Brain microvascular endothelial cell (primary cell): ENCODE measurements around the gene YWHAG.

ENCODE experiments used
- DNase-seq: peaks from one replicate; pipeline ENCODE4 v3.0.0-alpha.2; 2020
- H3K27ac ChIP-seq: fragments of 250-450 bp; sonication (Bioruptor Pico); 2 replicates; pipeline ENCODE4 v1.5.1; 2020; ENCODE audit warnings: mild to moderate bottlenecking, moderate library complexity
- H3K27me3 ChIP-seq: fragments of 250-450 bp; sonication (Bioruptor Pico); replicated peaks from 2 replicates; pipeline ENCODE4 v1.5.1; 2020; ENCODE audit warnings: mild to moderate bottlenecking
- H3K36me3 ChIP-seq: fragments of 250-450 bp; sonication (Bioruptor Pico); replicated peaks from 2 replicates; pipeline ENCODE4 v1.5.1; 2020; ENCODE audit warnings: mild to moderate bottlenecking
- H3K4me3 ChIP-seq: 2 replicates; pipeline ENCODE4 v1.5.1; 2011; ENCODE audit warnings: low read depth, mild to moderate bottlenecking, control low read depth, low read length, moderate library complexity
- CTCF ChIP-seq: IDR thresholded peaks from 2 replicates; pipeline ENCODE4 v1.5.1; 2011; ENCODE audit warnings: low read depth, mild to moderate bottlenecking, moderate library complexity, low read length, control low read depth, inconsistent platforms; ENCODE audit errors: missing control alignments
- in situ Hi-C: cut with HindIII; loops from 2 replicates; pipeline ENCODE4 v1.10.0; 2017; ENCODE audit warnings: low sequenced_read_pairs, low pct_ligation_motif_present

Gene YWHAG

GRCh38 chr7:76333511-76334101 is 25.2 kb downstream of the YWHAG start:
- Histone ChIP-seq H3K36me3 (peaks cover 41% of the 10 kb centered on the region), H3K4me3 (no peak overlapping the region), H3K27me3 (no peaks in the 10 kb centered on the region), H3K27ac (no peak overlapping the region)
- in situ Hi-C loops, result no loop called here
- no peak for TF ChIP-seq CTCF
- DNase-seq, result no peak

GRCh38 chr7:76332078-76332477 is 26.7 kb downstream of the YWHAG start:
- in situ Hi-C loops, result no loop called here
- TF ChIP-seq CTCF, result no peak
- no peak for DNase-seq
- Histone ChIP-seq H3K4me3 (no peak overlapping the region), H3K27me3 (no peaks in the 10 kb centered on the region), H3K27ac (no peak overlapping the region), H3K36me3 (peaks cover 45% of the 10 kb centered on the region)

GRCh38 chr7:76330673-76331072 is 28.1 kb downstream of the YWHAG start:
- in situ Hi-C loops, result no loop called here
- DNase-seq, result no peak
- H3K36me3 ChIP-seq, result peaks cover 51% of the 10 kb centered on the region

GRCh38 chr7:76330261-76330660 is 28.5 kb downstream of the YWHAG start:
- peaks cover 55% of the 10 kb centered on the region for H3K36me3 ChIP-seq

More at GRCh38 chr7:76330673-76331072, 28.1 kb downstream of the YWHAG start:
- no peak for TF ChIP-seq CTCF
- Histone ChIP-seq H3K4me3 (no peak overlapping the region), H3K27me3 (no peaks in the 10 kb centered on the region), H3K27ac (no peak overlapping the region)

DNA sequence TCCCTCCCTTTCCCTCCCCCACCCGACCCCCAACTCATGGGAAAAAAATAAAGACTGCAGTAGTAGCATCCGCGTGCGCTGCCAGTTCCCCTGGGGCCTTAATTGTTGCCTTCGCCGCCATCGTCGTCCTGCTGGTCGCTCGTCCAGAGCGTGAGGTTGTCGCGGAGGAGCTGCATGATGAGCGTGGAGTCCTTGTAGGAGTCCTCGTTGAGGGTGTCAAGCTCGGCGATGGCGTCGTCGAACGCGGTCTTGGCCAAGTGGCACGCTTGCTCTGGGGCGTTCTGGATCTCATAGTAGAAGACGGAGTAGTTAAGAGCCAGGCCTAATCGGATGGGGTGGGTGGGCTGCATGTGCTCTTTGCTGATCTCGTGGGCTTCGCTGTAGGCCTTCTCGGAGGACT is 29.3 kb downstream of the YWHAG start:
- in situ Hi-C loops, result no loop called here
- peaks cover 61% of the 10 kb centered on the region for H3K36me3 ChIP-seq
- no peak for TF ChIP-seq CTCF
- no peak overlapping the region for H3K4me3 ChIP-seq
- DNase-seq, result no peak
- H3K27ac ChIP-seq, result no peak overlapping the region
- no peaks in the 10 kb centered on the region for H3K27me3 ChIP-seq

More at GRCh38 chr7:76330261-76330660, 28.5 kb downstream of the YWHAG start:
- in situ Hi-C loops, result no loop called here
- Histone ChIP-seq H3K27ac (no peak overlapping the region), H3K27me3 (no peaks in the 10 kb centered on the region), H3K4me3 (no peak overlapping the region)
- DNase-seq, result no peak
- TF ChIP-seq CTCF, result no peak

GRCh38 chr7:76328389-76328788 is 30.4 kb downstream of the YWHAG start:
- Histone ChIP-seq H3K27ac (no peak overlapping the region), H3K27me3 (no peaks in the 10 kb centered on the region), H3K36me3 (peaks cover 63% of the 10 kb centered on the region), H3K4me3 (no peak overlapping the region)
- in situ Hi-C loops, result no loop called here
- DNase-seq, result no peak
- TF ChIP-seq CTCF, result no peak
